HG03521 (cell line): ENCODE results near the gene PNPLA1.

ENCODE experiments used
- ATAC-seq: cut with Tn5 transposase; IDR thresholded peaks from one replicate; pipeline ENCODE4 v1.9.1; 2021; ENCODE audit warnings: mild to moderate bottlenecking, moderate library complexity; ENCODE audit not compliant: unreplicated experiment

PNPLA1 gene

GRCh38 chr6:36283608-36284007 lies 13.7 kb downstream of the PNPLA1 start:
- no peak for ATAC-seq

GRCh38 chr6:36284359-36284758 lies 14.5 kb downstream of the PNPLA1 start:
- ATAC-seq: no peak

GRCh38 chr6:36285187-36285671 lies 15.4 kb downstream of the PNPLA1 start:
- no peak for ATAC-seq

GRCh38 chr6:36285797-36286196 lies 15.9 kb downstream of the PNPLA1 start:
- ATAC-seq: no peak

GRCh38 chr6:36286858-36287257 lies 17.0 kb downstream of the PNPLA1 start:
- ATAC-seq: no peak

- ATAC-seq: no peak
Measured at GRCh38 chr6:36289281-36289878, 19.5 kb downstream of the PNPLA1 start.

- ATAC-seq: no peak
Measured at GRCh38 chr6:36290668-36291620, 21.1 kb downstream of the PNPLA1 start.

- ATAC-seq: no peak
Measured at GRCh38 chr6:36292170-36292569, 22.3 kb downstream of the PNPLA1 start.

- no peak for ATAC-seq
Measured at GRCh38 chr6:36296240-36296639, 26.4 kb downstream of the PNPLA1 start.

GRCh38 chr6:36297051-36297450 lies 27.2 kb downstream of the PNPLA1 start:
- no peak for ATAC-seq

- no peak for ATAC-seq
Measured at GRCh38 chr6:36297511-36297910, 27.7 kb downstream of the PNPLA1 start.

GRCh38 chr6:36298027-36298426 lies 28.2 kb downstream of the PNPLA1 start:
- no peak for ATAC-seq

- ATAC-seq: no peak
Measured at GRCh38 chr6:36301085-36301658, 31.3 kb downstream of the PNPLA1 start.

GRCh38 chr6:36301781-36302180 lies 31.9 kb downstream of the PNPLA1 start:
- ATAC-seq: no peak

- ATAC-seq: no peak
Measured at GRCh38 chr6:36302227-36302976, 32.5 kb downstream of the PNPLA1 start.

GRCh38 chr6:36305885-36306284 lies 36.0 kb downstream of the PNPLA1 start:
- no peak for ATAC-seq

- no peak for ATAC-seq
Measured at GRCh38 chr6:36306375-36306774, 36.5 kb downstream of the PNPLA1 start.

GRCh38 chr6:36308514-36308913 lies 38.7 kb downstream of the PNPLA1 start:
- ATAC-seq: no peak

- no peak for ATAC-seq
Measured at GRCh38 chr6:36309203-36309602, 39.3 kb downstream of the PNPLA1 start.

GRCh38 chr6:36309900-36310299 lies 40.0 kb downstream of the PNPLA1 start:
- no peak for ATAC-seq
